HG03460 (cell line): ENCODE results near the gene TACR1.
"Not testable (repeated sequence)": the region's sequence is repeated elsewhere in the genome, so short reads cannot be mapped to it uniquely, and the experiment has no call there.

Source experiments
- ATAC-seq: cut with Tn5 transposase; IDR thresholded peaks from one replicate; pipeline ENCODE4 v1.9.1; 2021; ENCODE audit not compliant: unreplicated experiment

TACR1 gene

DNA sequence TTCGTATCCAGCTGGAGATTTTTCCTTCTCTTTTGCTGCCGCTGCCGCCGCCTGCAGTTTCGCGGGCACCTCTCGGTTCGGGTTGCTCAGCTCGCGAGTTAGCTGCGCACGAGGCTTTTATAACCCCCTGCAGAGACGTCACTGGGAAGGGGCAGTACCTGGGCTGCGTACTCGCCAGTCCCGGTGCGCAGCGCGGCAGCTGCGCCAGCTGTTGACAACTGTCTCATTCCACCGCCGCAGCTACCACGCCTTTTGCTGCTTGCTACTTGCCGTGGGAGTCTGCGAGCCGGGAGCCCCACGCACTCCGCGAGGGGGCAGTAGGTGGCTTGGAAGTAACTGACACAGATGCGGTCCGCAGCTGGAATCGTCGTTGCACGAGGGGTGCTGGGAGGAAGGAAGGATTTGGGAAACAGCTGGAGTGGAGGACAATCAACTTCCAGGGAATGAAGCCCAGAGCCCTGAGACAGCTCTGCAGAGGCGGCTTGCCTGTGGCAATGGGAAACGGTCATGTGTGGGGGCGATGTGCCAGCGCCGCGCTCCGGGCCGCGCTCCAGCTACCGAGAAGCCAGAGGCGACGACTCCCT, at the start of gene TACR1:
TSS of gene TACR1 (minus strand) at position 93 of the 584 bp plus-strand sequence. CDS start 586 bp downstream, outside the sequence.
- peak; percentile 84 for ATAC-seq

GRCh38 chr2:75248581-75248980, 49.3 kb upstream of the TACR1 start:
- not testable (repeated sequence) for ATAC-seq

DNA sequence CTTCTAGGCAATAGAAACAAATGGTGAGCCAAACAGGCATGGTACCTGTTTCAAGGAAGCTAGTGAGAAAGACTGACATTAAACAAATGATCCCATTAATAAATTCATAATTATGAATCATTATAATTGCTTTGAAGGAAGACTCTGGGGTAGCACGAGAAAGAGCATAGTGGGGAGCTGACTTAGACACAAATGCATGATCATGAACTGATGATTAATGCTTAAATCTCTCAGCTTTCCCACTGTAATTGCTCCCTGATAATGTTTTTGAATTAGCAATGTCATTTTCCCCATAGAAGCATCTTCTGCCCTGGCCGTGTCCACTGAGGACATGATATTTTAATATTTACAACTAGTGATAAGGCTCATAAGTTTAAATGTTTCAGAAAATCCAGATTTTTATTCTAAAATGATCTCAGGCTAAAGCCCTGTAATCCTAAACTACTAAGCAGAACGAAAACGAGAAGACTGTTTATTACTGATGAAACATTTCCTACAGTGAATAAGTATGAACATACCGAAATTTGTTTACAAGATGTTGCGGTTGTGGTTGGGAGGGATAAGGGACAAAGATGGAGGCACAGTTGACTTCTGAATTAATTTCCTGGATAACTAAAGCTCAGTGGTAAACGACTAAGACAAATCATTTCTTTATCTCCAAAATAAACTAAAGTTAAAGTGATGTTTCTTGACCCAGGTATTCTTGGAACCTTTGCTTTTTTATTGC, 47.3 kb upstream of the TACR1 start:
- ATAC-seq, result no peak

DNA sequence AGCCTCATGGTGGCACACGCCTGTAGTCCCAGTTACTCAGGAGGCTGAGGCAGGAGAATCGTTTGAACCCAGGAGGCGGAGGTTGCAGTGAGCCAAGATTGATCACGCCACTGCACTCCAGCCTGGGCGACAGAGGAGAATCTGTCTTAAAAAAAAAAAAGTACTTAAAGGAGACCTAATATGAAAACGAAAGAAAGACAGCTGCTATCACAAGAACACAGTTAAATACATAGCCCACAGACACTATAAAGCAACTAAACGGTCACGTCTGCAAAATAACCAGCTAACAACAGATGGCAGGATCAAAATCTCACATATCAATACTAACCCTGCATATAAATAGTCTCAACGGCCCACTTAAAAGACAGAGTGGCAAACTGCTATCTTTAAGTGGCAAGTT, 43.9 kb upstream of the TACR1 start:
- no peak for ATAC-seq

DNA sequence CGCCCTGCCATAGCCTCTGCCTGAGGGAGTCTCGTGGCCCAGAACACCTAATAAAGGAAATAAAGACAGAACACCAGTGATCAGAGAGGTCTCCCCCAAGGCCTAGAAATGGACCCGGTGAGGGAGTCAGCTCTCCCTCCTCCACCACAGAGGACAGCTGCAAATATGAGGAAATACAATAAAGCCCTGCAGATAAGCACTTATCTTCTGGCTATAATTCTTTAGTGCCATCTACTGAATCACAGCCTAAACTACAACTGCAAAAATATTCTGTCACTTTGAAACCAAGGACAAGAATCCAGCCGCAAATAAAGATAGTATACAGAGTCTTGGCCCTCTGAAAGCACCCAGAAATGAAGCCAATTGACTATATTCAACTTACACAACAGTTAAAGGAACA, 42.4 kb upstream of the TACR1 start:
- no peak for ATAC-seq

DNA sequence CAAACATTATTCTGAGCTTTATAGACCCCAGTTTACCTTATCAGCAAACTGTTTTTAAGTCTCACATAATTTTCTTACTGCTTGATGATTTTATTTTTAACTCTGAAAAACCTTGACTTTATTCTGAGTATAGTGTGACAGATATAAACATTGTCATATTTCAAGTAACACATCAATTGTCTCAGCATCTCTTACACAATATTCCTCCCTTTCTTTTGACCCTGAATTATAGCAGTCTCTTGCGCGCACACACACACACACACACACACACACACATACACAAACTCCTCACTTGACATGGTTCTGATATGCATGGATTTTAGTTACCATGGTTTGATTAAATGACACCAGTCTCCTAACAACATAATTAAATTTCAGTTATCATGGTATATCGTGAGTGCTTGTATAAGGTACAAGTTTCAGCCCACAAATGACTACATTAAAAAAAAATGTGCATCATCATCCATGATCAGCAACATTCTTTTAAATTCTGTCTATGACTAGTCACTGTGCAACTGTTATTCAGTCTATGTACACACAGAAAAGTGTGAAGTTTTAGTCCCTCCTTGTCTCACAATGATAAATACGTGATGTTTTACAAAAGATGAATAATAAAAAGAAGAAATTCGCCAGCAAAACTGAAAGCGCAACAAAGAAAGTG, 39.5 kb upstream of the TACR1 start:
- no peak for ATAC-seq

DNA sequence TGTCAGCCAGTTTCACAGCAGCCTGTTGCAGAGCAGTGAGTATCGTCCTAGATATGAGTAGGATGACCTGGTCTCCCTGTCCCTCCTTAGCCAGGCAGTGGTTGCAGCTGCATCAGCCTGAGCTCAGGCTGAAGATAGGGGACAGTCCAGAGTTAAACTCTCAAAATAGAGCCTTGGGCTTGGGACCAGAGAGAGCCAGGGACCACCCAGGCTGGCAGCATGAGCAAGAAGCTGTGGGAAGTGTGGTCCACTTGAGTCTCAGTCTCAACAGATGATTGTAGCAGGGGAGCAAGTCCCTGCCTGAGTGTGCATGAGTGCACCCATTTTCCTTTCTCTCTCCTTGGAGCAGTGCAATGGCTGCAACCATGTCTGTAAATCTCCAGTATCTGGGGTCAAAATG, 38.0 kb upstream of the TACR1 start:
- ATAC-seq, result no peak

DNA sequence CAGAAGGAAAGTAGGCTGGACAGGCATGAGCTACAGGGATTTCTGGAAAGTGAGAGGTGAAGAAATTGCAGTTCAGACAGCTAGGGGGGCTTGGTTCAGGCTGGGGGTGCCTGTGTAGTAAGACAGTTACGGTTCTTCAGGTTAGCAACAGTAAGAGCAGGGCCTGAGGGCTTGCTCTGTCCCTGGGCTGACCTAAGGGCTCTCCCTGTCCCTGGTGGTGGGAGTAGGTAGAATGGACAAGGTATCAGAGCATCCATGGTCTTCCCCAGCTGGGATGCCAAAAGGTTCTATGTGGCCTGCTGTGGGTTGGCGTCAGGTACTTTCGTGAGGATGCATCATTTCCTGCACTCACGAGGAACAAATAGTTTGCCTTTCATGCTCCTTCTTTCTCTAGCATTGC, 34.6 kb upstream of the TACR1 start:
- ATAC-seq, result no peak

DNA sequence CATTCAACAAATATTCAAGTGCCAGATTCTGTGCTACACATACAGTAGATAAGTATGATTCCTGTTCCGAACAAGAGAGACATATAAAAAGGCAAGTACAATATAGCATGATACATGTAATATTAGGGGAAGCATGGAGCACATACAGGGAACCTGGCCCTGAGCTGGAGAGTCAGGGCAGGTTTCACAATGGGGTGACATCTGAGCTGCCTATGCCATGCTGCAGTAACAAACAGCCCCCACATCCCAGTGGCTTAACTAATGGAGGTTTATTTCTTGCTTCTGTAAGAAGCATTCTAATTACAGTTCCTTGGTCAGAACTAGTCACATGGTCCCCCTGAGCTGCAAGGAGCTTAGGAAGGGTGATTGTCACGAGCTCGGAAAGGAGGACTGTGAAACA, 27.3 kb upstream of the TACR1 start:
- no peak for ATAC-seq

GRCh38 chr2:75226099-75226498, 26.8 kb upstream of the TACR1 start:
- no peak for ATAC-seq

DNA sequence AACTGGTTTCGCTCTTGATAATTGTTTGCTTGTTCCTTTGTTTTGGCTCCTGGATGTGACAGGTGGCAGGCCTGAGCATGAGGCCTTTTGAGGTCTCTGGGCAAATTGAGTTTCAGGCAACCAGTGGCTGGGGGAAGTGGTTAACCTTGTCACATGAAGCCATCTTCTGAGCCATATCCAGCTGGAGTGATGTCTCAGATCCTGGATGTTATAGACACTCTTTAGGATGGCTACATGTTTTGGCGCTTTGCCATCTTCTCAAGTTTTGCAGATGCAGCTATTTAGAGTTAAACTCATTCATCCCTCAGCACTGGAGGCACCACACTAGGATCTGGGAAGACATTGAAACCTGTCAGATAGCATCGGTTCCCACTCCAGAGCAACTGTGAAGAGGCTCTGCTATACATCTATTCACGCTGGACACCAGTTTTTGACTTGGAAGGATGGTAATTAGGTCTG, 25.3 kb upstream of the TACR1 start:
- no peak for ATAC-seq

DNA sequence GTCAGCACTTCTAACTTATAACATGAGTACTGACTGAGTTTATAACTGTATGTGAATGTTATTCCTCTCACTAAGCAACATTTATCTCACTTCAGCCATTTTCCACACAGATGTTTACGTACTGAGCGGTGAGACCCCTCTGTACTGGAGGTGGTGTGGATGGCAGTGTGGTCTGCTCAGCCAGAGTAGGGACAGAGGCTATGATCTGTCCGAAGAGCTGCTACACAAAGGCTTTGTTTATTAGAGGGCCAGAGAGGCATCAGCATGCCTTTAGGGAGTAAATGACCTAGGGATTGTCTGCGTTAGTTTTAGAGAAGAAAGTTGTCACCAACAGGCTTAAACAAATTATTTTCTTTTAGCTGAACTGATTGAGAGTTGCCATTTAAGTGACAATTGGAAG, 23.2 kb upstream of the TACR1 start:
- no peak for ATAC-seq

DNA sequence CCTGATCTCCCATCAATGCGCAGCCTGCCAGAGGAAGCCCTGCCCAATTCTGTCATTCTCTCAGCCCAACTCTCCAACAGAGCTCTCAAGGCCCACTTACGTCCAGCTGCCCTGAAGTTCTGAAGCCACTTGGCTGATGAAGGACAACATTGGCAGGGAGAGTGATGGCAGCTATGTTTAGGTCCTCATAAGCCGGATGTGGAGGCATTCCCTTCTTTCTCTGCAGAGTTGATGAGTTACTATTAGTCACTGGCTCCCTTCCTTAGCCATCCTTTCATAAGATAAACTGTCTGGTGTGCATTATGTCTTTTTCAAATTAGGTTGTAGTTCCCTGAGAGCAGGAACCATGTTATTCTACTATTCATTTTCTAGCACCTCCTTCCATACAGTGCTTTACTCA, 22.5 kb upstream of the TACR1 start:
- ATAC-seq, result no peak

GRCh38 chr2:75219213-75219612, 19.9 kb upstream of the TACR1 start:
- not testable (repeated sequence) for ATAC-seq

DNA sequence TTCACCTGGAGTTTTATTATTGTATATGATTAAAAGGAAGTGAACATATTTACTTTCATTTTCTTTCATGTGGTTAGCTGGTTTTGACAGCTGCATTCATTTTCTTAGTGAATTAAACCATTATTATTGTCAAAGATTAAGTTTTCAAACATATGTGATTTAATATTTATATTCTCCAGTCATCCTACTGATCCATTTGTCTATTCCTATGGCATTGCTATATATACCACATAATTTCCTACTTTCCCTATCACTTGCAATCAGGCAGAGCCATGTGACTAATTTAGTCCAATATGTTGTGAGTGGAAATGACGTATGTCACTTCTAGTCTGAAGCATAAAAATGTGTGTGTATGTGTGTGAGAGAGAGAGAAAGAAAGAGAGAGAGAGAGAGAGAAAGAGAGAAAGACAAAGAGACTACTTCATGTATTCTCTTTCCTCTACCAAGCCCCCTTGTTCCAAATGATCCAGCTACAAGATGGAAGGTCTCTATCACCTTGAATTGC, 12.0 kb upstream of the TACR1 start:
- no peak for ATAC-seq

DNA sequence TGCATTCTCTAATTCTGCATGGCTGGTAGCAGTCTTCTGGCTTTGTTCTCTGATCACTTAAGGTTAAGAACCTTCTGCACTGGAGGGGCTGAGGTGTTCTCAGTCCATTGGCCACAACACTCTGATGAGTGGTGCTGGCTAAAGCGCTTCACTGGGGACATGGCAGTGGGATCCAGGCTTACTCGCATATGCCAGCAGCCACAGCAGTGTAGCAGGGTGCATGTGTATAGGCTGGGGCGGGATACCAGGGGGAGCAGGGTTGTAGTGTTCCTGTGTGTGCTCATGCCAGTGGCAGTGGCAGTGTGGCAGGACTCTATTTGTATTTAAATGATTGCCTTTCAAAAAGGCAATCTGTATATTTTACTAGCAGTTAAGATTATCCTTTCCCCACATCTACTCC, 11.1 kb upstream of the TACR1 start:
- no peak for ATAC-seq

GRCh38 chr2:75208738-75209137, 9.4 kb upstream of the TACR1 start:
- no peak for ATAC-seq

- no peak for ATAC-seq
Observed at GRCh38 chr2:75204833-75205232, 5.5 kb upstream of the TACR1 start.

DNA sequence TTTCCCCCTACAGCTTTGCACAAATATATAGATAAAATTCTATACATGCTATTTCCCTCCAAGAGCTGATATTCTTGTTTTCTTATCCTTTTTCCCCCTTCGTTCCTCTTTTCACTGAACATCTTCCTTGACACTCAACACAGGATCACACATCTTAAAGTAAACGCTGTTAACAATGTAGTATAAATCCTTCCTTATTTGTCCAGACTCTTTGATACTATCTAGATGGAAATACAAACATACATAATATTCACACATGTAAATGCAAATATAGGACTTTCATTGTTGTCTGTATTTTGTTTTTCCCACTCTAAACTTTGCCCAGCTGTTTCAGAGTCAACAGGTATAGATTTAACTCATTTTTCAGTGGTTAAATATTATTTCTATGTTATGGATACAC, 3.0 kb upstream of the TACR1 start:
- no peak for ATAC-seq

- ATAC-seq, result no peak
Observed at GRCh38 chr2:75200140-75201096, 1.1 kb upstream of the TACR1 start.
